GM19035 (cell line): ENCODE measurements around the gene CXCR2.
"Not testable (repeated sequence)": the region's sequence is repeated elsewhere in the genome, so short reads cannot be mapped to it uniquely, and the experiment has no call there.

Experiments
- ATAC-seq: cut with Tn5 transposase; IDR thresholded peaks from one replicate; pipeline ENCODE4 v1.9.1; 2021; ENCODE audit not compliant: unreplicated experiment

CXCR2 gene

DNA sequence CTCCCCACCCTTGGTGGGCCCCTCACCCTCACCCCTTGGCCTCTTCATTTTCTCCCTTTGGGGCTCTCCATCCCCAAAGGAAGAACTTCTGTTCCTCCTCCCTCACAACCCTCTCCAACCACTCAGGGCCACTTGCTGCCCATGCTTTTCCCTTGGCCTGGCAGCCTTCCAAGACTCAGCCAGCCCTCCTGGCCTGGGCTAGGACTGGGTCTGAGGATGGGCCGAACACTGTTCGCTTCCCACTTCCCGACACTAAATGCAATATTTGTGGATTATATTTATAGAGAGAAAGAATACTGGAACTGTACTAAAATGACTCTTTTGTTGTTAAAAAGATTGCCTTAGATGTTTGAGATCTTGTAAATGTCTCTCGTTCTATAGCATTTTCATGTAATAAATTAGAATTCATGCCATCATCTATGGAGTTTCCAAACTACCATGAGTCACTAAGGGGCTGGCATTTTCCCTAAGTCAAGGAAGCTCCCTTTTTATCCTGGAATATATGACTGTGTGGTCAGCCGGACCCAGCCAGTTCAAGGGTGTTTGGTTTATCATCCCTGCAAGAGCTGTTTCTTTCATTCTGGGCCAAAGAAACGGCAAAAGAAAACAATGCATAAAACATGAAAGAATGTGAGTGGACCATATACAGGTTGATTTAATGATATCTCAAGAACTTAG, 3.8 kb downstream of the CXCR2 start:
- no peak for ATAC-seq

DNA sequence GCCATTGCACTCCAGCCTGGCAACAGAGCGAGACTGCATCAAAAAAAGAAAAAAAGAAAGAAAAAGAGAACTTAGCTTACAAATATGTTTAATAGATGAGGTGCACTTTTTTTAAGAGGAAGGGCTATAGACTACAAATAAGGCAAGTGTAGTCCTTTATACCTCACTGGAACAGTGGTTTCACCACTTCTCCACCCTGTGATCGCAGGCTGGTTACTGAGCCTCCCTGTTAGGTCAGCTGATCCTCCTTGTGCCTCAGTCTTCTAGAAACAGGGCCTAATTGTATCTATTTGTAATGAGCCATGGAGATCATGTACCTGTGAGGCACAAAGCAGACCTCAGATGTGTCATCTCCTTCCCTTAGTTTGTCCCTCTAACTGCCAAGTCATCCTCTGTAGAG, 4.5 kb downstream of the CXCR2 start:
- no peak for ATAC-seq

DNA sequence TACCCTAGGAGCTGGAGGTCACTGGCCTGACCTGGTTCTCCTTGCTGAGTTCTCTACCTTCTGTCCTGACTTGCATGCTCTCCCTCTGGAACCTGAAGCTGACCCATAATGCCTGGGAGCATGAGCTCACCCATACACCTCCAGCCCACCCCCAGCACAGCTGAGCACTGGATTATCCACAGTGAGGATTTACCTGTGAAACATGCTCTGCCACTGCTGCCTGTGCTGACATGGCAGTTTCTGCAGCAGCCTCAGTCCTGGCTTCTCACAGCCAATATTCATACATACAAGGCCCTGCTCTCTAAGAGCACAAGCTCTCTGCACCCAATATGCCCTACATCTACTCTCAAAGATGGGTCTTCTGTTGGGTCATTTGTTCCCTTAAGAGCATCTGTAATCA, 5.0 kb downstream of the CXCR2 start:
- no peak for ATAC-seq

DNA sequence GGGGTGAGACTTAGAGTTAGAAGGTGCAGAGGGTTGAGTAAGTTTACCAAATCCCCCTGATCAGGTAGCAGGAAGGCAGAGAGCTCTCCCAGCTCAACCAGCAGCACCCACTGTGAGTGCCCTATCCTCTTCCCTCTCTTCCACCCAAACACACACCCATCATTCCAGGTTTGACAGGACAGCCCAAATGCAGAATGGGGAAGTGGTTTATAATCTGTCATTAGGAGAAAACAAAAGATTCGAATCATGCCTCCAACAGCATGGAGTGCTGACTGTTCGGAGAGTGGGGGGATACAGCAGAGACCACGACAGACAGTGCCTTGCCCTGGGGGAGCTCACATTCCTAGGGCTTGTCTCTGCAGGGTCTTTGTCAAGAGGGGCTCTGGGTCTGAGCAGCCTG, 11.7 kb downstream of the CXCR2 start:
- ATAC-seq = no peak

DNA sequence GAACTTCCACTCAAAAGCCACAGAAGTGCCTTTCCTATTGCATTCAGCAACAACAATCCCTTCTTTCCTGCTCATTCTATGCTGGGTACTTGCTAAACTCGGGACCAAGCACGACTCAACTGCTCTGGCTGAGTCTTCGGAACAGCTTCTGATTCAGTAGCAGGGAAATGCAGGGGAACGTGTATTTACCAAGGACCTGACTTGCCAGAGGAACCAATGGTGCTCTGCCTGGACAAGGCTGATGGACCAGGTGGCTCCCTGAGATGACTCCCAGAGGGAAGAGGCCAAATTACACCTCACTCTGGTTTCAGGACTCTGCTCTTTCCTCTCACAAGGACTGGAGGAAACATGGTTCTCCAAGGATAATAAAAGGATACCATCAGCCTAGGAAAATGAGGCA, 12.2 kb downstream of the CXCR2 start:
- ATAC-seq = no peak

DNA sequence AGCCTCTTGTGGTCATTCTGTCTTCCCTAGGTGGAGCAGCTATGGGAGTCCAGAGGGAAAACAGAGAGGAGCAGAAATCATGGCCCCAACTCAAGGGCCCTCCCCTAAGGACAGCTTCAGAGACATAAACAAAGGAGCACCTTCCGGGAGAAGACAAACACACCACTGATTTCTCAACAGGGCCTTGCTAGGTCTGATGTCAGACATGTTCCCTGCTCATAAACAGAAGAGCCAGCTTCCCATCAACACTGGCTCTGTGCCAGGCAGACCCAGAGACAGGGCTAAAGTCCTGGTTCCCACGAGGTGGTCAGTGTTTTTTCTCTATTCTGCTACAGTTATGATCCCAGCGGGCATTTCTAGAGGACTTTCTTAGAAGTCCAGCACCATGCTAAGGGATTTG, 19.3 kb downstream of the CXCR2 start:
- ATAC-seq = no peak

DNA sequence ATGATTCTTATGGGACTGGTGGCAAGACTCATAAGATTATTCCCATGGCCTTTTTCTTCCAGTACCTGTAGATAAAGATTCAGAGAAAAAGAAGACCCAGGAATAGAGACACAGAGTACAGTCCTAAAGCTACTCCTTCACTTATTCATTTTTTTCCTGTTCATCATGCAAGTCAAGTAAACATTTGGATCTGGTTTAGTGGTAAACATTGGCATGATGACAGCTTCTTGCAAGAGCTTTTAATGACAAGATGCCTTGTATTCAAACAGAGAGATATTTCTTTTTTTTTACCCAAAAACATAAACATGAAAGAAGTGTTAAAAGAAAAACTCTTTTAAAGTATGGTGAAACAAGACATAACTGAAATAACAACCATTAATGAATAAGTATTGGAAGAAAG, 20.2 kb downstream of the CXCR2 start:
- no peak for ATAC-seq

DNA sequence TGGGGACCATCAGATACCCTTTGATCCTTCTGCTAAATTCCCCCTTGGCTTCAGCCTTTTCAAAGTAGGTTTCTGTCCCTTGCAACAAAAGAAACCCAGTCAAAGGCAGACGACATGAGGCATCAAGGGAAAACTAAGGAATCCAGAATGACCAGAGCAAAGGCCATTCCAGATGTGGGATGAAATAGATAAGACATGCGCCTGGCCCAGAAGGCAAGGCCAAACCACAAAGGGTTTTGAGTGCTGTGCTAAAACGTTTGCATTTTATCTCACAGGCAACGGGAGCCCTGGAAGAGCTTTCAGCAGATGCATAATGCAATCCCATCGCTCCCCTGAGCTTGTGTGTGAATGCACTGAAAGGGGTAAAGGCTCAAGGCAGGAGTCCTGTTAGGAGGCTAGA, 23.3 kb downstream of the CXCR2 start:
- ATAC-seq = no peak

DNA sequence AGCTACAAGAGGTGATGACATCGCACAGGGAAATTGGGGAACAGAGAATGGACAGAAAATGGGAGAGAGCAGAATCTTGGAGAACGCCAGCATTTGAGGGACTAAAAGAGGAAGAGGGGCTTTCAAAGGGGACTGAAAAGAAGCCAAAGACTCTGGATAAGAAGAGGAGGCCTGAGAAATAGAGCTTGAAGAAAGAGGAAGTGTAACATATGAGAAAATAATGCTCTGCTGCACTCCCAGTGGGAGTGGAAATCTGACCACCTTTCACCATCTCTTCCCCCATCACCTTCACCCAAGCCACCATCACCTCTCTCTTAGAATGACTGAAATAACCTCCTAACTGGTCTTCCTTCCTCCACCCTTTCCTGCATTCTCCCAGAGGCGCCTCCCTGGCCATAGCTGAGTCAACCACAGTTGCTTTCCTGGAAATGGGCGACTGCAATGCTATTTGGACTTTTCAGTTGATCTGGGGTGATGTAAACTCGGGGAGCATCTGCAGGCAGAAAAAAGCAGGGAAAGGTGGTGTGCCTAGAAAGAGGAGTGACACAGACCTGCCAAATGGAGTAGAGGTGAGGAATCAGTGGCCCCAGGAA, 24.1 kb downstream of the CXCR2 start:
- ATAC-seq = no peak

DNA sequence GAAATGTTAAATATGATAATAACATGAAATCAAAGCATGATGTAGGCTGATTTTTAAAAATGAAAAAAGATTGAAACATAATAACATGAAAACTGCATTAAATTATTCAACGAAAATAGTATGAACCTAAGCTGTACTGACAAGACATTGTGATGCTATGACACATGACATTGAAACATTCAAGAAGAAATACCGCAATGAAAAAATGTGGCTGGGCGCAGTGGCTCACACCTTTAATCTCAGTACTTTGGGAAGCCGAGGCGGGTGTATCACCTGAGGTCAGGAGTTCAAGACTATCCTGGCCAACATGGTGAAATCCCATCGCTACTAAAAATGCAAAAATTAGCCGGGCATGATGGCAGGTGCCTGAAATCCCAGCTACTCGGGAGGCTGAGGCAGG, 26.3 kb downstream of the CXCR2 start:
- ATAC-seq = no peak

DNA sequence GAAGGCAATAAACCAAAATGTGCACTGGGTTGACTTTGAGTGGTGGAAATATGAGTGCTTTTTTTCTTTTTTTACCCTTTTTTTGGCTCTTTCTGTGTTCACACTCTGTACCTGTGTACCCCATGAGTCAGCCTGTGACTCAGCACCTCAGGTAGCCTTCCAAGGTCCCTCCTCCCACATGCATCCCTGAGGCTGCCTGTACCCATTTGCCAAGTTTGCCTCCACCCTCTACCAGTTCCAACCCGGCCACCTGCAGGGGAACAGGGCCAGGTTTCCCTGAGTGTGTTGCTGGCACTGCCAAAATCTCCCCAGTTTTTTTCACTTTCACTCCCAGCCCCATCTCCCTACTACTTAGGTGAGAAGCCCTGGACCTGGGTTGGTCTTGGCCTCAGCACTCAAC, 26.9 kb downstream of the CXCR2 start:
- no peak for ATAC-seq

DNA sequence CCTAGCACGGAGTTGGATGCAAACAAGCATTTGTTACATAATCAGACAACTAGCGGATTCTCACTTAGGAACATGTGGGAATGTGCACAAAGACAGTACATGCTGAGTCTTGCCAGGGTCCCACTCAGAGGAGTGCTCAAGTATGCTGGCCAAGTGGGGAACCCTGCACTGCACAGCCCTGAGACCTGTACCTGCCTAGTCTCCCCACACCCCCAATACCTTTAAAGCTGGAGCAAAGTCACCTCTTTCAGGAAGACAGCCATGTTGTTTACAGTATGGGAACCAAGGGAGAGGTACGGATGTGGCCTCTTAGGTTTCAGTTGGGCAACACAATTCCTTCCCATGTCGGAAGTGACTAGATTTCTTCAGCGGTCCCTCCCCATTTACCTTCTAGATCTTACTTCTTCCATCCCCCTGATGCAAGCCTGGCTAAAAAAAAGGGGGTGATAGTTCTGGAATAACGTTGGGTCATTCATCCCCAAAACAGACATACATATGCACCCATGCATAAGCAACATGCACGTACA, 30.2 kb downstream of the CXCR2 start:
- no peak for ATAC-seq

DNA sequence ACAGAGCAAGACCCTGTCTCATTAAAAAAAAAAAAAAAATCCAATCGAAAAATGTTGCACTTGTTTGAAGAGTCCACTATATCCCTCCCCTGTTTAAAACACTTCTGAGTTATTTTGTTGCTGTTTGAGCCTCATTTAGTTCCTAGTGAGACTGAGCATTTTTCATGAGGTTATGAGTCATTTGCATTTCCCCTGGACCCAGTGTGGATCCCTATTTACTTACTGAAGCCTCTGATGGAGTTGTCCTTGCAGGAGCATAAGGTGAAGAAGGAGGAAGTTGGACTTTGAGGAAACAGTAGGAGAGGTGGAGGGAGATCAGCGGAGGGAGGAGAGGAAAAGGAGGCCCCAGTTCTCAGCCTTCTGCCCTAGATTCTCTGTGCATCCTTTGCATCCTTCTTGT, 35.8 kb downstream of the CXCR2 start:
- ATAC-seq = no peak

DNA sequence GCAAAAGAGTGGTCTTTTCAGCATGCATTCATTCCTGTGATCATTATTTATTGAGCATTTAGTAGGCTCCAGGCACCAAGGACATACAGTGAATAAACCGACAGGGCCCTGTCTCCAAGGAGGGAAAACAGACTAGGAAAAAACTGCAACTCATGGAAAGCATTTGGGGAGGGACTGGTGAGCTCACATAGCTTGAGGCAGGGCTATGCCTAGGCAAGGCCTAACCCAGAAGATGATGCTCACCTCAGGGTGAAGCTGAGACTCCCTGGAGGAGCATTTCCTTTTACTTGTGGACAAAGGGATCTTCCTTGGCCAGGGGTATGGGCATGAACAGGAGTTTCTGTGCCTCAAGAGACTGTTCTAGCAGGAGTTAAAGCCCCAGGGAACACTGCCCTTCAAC, 37.0 kb downstream of the CXCR2 start:
- no peak for ATAC-seq

DNA sequence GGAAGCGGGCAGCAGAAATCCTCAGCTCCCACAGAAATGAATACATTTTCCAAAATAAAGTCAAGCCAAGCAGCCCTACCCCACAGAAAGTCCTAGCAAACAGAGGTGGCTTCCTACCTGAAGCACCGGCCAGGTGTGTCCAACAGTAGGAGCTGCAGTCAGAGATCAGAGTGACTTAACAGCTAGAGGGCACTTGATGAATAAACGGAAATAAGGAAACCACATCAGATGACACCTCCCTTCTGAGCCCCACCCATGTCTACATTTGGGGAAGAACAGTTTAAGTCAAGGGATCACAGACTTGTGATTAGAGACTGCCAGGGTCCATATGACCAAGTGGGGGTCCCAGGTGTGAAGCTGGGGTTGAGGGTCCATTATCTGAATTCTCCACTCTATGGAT, 41.0 kb downstream of the CXCR2 start, which contains the start of gene CXCR1:
TSS of gene CXCR1 (minus strand) at position 172 of the 400 bp plus-strand sequence. CDS start 1,751 bp downstream, outside the sequence.
- ATAC-seq = no peak

DNA sequence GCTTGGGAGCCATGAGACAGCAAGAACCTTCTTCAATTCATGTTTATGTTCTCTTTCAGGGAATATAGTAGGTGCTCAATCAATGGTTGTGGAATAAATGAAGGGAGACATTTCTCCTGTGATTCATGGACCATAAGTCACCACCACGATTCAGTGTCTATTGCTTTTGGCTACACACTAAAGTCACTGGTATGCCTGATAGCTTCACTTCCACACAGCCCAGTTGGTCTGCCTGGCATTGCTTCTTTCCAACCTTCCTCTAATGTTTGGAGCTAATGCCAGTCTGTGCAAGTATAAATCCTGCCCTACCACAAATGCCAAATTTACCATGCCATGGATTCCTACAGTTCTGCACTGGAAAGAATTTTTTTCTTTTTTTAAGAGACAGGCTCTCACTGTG, 42.2 kb downstream of the CXCR2 start:
- no peak for ATAC-seq

DNA sequence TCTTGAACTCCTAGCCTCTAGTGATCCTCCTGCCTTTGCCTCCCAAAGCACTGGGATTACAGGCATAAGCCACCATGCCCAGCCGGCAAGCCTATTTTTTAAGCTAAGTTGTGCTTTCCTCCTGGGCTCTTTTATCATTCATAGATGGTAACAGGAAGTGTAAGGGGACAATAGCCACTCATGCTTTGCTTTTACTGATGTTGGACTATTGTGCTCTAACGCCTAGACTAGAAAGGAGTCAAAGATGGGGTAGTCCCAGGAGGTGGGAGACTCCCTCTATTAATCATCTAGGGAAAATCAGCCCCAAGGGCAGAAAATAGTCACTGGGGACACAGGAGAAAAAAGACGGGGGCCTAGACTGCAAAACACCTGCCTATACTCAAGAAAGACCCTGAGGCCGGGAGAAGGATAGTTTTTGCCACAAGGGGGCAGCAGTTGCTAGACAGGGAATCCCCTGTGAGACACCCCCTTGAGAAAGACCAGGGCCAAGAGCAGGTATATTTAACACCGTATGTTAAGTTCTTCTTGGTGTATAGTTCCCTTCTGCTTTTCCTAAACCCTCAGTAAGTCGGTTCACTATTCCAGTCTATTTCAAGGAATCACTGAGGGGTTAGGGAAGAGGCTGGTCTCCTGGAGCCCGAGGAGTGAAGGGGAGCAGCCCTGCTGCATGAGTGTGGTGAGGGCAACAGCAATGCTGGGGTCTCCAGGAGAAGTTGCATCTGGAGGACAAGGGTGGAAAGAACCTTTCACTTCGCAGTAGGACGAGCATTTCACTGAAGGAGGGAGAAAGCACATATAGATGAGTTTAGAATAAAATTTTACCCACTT, 43.0 kb downstream of the CXCR2 start:
- no peak for ATAC-seq

DNA sequence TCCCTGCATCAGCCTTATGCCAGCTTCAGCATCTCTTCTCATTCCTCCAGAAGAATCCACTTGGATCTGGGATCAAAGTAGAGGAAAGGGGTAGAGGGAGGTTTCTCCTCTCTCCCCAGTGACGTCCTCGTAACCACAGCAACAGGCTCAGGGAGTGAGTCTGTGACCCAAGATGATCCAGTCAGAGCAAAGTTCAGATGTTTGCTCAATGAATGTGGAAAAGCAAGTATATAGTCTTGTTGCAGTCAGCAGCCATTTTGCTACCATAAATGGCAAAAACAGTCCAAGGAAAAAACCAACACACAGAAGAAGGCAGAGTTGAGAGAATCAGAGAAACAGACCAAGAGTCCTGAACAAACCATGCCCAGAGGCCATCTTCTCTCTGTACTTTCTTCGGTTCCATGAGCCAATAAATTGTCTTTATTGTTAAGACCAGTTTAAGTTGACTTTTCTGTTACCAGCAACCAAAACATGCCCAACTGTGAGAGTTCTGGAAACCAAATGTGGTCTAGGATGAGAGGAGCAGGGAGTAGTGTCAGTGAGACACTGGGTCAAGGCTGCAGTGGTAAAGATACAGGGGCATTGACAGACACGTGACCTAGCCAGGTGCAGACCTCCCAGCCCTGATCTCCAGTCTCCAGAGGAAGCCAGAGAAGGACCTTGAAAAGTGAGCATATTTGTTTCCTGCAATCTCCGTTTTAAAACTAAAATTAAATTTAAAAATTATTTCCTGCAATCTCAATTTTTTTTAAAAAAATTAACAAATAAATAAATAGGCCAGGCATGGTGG, 44.1 kb downstream of the CXCR2 start:
- ATAC-seq = no peak

DNA sequence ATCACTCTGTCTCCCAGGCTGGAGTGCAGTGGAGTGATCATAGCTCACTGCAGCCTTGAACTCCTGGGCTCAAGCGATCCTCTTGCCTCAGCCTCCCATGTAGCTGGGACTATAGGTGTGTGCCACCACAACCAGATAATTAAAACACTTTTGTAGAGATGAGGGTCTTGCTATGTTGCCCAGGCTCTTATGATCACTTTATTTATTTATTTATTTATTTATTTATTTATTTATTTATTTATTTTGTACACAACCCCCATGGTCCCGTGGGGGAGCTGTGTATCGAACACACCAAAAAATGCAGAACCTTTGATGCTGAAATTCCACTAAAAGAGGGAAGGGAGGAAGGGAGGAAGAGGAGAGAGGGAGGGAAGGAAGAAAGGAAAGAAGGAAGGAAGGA, 45.9 kb downstream of the CXCR2 start:
- not testable (repeated sequence) for ATAC-seq

DNA sequence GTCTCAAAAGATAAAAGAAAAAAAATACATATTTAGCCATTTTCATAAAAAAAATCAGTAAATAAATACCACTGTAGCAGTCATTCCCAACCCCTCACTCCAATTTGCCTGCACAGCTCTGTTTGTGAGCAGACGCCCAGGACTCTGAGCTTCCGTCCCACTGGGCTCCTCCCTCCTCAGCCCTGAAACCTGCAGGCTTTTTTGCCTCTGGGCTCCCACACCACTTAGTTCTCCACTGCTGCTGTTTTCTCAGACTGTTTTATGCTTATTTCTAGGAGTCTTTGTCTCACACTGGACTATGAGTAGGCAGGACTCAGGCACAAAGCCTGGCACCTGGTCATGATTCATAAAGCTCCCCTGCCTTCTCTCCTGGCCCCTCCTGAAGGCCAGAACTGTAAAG, 47.0 kb downstream of the CXCR2 start:
- ATAC-seq = no peak

DNA sequence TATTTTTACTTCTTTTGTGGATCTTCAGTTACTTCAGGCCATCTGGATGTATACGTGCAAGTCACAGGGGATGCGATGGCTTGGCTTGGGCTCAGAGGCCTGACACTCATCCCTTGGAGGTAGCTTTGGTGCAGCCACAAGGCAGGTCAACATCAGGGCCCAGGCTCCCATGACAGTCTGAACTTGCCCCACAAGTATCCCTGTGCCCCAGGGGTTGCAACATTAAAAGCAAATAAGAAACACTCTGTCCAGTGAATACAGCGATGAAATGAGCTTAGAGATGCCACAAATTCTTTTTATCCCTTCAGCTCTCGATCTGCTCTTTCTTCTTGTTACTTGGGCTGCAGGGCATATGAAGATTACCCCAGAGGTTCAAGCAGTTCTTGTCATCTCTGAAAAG, 54.0 kb downstream of the CXCR2 start:
- ATAC-seq = no peak
